Measurements from ENCODE around the gene ELF2.
"Not testable (repeated sequence)": the region's sequence is repeated elsewhere in the genome, so short reads cannot be mapped to it uniquely, and the experiment has no call there.

ELF2 gene

GRCh38 chr4:139142980-139143379 is 34.0 kb downstream of the ELF2 start:
- no peak for DNase-seq

GRCh38 chr4:139142087-139142486 is 34.9 kb downstream of the ELF2 start:
- no peak for DNase-seq

DNA sequence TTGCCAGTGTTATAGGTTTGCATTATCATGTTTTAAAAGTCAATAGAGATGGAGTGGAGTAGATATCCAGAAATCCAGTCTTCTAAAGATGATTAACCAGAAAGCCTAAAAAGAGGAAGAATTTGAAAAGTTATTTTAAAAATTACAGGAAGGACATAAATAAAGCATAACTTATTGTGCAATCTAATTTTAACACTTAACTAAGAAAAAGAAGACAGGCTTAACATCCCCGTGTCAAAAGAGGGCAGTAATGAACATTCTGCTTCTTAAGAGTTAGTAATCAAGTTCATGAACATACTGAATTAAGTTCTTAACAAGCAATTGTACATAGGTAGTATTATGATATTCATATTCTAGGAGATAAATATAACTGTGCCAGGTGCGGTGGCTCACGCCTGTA is 39.3 kb downstream of the ELF2 start:
- DNase-seq: peak; percentile 26 to 68 (median 59)

DNA sequence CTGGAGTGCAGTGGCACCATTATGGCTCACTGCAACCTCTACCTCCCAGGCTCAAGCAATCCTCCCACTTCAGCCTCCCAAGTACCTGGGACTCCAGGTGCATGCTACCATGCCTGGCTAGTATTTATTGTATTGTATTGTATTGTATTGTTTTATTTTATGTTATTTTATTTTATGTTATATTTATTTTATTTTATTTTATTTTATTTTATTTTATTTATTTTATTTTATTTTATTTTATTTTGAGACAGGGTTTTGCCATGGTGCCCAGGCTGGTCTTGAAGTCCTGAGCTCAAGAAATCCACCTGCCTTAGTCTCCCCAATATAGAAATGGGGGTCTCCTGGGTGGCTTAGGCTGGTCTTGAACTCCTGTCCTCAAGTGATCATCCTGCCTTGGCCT is 42.6 kb downstream of the ELF2 start:
- DNase-seq: no peak

GRCh38 chr4:139131209-139131870 is 45.7 kb downstream of the ELF2 start:
- no peak for DNase-seq

GRCh38 chr4:139129206-139129605 is 47.8 kb downstream of the ELF2 start:
- no peak for DNase-seq

DNA sequence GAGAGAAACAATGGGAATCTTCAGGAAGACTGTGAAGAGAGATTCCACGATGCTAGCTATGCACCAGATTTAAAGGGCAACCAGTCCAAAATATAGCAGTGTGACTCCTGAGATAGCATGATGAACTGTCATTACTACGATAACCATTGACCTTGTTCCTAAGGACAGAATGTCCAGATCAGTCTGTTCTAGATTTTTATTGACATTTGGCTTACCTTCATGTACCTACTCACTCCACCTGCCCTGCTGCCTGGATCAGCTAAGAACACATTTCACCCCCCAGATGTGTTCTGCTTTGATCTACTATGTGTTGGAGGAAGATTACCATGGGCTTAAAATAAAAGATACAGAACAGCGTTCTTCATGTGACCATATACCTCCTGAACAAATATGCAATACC is 50.1 kb downstream of the ELF2 start:
- no peak for DNase-seq

DNA sequence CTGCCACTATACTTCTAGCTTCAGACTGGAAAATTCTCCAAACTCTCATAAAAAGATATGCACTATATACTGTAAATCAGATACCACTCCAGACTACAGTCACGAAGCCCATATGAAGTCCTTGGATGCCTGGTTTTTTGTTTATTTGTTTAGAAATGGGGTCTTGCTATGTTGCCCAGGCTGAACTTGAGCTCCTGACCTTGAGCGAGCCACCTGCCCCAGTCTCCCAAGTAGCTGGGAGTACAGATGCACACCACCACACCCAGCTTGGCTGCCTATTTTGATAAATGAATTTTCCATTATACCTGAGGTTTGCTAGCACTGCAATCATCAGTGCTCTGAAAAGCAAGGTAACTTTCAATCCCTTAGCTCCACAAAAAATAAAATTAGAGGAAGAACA is 53.1 kb downstream of the ELF2 start:
- no peak for DNase-seq

DNA sequence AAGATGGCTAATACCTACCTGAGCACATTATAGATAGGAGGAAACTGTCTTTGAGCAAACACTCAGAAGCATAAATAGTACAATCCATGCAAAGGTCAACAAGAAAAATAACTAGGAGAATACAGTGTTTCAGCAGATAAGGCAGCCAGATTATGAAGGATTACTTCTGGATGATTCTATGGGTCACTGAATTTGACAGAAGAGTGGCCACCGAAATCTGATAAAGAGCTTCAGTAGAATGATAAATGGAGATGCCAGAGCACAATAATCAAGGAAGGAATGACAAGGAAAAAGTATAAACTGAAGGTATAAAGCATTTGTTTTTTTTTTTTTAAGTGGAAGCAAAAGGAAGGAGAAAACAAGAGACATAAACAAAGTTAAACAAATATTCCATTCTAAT is 58.7 kb downstream of the ELF2 start:
- DNase-seq: no peak

DNA sequence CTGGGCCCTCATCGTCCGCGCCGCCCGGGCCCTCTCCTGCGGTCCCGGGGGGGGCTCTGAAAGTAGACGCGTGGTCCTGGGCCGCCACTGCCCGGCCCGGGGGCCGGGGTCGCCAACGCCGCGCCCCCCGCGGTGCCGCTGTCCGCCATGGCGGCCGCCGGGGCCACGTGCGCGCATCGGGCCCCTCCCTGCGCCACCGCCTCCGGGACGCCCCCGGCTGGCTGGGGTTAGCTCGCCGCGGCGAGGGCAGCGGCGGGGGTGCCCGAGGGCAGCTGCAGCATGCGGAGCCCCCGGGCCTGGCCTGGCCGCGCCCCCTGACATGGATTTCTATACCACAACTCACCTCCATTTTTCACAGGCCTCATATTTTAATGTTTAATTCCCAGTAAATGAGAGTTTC is 61.8 kb downstream of the ELF2 start:
- DNase-seq: no peak

- not testable (repeated sequence) for DNase-seq
These were observed 62.2 kb downstream of the ELF2 start for GRCh38 chr4:139114795-139115194.

DNA sequence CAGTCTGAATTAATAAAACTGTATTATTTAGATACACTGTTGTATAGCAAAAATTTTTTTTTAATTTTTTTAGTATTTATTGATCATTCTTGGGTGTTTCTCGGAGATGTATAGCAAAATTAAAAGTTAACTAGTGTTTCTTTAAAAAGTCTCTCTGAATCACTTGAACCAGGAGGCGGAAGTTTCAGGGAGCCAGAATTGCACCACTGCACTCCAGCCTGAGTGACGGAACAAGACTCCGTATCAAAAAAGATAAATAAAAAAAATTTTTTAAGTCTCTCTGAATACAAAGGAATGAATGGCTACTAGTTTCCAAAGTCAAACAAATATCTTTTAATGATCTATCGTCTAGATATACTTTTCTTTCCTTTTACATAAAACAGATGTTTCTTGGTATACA is 64.4 kb downstream of the ELF2 start:
- no peak for DNase-seq

DNA sequence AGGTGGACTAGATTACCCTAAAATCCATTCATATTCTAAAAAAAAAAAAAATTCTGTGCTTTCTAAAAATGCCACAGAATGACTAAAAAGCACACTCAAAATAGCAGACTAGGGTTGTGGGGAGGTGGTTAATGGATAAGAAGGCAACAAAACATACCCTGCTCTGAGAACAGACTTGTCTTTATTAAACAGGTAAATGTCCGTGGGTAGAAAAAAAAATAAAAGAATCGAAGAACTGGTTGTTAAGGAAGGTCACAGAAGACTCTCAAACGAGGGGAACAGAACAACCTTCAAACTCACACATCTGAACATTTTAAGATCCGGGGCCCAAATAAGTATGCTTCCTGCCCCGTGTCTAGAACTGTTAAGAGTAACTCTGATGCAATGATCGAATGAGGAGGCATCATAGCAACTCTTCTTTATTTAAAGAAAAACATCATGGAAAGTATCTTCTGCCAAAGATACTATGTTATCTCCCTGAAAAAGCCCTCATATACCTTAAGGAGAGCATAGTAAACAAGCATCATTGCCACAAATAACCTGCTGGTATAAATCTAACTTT is 68.4 kb downstream of the ELF2 start:
- DNase-seq: no peak

GRCh38 chr4:139099366-139099982 is 77.5 kb downstream of the ELF2 start:
- DNase-seq: peak; percentile 87 to 88 (median 87)

DNA sequence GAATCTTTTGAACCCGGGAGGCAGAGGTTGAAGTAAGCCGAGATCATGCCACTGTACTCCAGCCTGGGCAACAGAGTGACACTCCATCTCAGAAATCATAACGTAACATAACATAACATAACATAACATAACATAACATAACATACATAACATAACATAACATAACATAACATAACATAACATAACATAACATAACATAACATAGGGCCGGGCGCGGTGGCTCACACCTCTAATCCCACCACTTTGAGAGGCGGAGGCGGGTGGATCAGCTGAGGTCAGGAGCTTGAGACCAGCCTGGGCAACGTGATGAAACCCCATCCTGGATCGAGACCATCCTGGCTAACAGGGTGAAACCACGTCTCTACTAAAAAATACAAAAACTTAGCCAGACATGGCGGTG is 84.7 kb downstream of the ELF2 start:
- no peak for DNase-seq

DNA sequence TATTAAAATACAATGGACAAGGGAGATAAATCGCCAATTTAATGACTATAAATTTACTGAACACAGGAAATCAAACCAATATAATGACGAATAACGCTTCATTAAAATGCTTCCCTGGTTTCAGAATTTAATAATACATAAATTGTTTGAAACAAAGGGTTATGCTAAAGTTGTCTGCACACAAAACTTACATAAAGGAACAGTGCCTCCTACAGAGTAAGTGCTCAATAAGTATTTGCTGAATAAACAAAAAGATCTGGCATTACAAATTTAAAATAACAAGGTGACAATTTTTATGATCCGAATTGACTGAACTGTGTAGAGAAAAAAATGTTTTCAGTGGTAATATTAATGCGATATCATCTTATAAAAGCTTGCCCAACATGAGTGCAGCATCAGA is 91.9 kb downstream of the ELF2 start:
- peak in 2 of 3 donors; percentile 27 to 33 for DNase-seq

DNA sequence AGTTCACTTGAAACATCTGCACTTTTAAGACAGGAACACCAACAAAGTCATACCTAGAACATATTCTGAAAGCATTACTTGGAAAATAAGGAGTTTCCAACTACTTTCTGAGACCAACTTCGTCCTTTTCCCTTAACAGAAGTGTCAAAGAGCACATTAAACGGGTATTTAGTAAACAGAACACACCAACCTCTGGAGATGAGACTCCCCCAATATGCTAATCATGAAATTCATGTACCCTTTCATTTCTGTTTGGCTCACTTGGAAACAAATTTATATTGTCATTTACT is 92.3 kb downstream of the ELF2 start:
- peak in 1 of 3 donors; percentile 18 for DNase-seq

DNA sequence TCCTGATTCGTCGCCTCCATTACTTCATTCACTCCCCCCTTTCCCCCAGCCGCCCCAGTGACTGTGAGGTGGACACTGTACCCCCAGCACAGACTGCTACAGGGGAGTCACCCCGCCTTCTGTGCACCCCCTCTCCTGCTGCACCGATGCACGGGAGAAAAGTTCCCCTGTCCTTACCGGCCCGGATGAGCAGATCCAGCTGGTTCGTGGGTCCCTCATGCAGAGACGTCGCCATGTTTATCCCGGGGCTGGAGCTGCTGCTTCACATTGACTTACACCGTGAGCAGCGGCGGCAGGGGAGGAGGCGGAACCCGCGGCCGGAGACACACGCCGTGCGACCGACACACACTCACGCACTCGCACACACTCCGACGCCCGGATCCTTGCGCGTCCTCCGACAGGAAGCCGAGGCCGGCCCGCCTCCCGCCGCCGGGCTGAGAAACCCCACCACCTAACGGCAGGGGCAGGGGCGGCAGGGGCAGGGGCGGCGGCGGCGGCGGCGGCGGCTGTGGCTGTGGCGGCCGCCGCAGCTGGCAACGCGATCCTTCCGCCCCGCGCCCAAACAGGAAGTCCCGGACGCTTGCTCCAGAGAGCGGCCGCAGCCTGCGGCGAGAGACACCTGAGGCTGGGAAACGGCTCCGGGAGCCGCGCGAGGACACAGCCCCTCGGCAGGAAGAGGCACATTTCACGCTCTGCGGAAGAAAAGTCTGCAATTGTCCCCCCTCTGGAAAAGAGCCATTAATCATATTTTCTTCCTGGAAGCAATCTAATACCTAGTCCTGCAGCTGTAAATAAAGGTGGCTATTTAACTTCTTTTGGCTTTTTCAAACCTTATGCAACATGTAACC is 92.8 kb downstream of the ELF2 start:
- peak; percentile 74 to 83 (median 80) for DNase-seq

DNA sequence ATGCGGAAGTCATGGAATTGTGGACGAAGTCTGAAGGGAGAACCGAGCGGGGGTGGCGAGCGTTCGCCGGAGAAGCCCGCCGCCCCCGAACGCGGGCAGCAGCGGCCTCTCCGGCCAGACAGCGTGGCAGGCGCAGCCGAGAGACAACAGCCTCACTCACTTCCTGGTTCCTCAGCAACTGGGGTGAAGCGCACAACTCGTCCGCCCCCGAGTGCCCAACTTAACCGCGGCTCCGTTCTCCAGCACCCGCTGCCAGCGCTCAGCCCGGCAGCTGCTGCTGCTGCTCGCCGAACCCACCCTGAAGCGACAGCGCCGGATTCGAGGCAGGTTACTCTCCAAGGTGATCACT is 93.4 kb downstream of the ELF2 start:
- DNase-seq: peak; percentile 80 to 90 (median 86)

- peak; percentile 94 to 95 (median 95) for DNase-seq
These were observed 94.0 kb downstream of the ELF2 start for GRCh38 chr4:139082750-139083606.

DNA sequence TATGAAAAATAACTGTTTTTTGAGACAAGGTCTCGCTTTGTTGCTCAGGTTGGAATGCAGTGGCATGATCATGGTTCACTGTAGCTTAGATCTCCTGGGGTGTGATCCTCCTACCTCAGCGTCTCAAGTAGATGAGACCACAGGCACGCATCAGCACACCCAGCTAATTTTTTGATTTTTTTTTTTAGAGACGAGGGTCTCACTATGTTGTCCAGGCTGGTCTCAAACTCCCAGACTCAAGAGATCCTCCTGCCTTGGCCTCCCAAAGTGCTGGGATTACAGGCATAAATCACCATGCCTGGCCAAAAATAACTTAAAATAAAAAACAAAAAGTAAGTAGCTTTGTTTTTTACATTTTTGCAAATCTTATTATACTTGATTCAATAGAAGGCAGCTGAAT is 98.1 kb downstream of the ELF2 start:
- DNase-seq: no peak

DNA sequence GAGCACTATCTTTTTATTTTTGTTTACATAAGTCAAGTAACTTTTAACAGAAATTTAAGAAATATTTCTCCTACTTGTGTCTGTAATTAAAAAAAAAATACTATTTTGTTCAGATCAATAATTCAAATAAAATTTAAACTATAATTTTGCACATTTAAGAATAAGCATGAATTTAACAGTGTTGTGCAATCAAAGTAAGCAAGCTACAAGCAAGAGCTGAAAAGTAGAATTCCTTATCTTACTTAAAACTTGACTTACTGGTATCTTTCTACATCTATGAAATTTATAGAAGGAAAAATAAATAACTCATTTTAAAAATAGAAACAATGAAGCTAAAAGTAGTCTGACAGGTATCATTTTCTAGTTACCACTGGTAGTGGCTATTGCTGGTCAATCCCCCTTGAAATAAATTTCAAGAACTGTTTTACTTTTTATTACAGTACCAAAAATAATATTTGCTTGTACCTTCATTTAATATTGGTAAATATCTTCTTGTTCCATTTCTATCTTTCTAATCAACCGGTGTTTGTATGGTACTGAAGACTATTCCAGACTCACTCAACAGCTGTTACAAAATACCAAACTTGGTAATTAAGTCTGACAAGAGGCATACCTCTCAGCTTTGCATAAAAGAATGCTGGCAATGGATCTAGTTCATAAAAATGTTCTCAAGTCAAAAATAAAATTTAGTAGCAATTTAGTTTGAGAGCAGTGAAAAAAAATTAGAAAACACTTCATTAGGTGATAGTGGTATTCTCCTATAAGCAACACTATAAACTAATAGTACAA is 99.3 kb downstream of the ELF2 start:
- DNase-seq: no peak

Data from suppressor macrophage treated with lipopolysaccharide for 1 hour (primary cell).